ENCODE measurements around the gene IL18RAP. TPM values are rescaled to one million over a fixed set of nuclear protein-coding genes. Genes with fewer than 3 reads are reported as not detected.

The IL18RAP gene, protein sequence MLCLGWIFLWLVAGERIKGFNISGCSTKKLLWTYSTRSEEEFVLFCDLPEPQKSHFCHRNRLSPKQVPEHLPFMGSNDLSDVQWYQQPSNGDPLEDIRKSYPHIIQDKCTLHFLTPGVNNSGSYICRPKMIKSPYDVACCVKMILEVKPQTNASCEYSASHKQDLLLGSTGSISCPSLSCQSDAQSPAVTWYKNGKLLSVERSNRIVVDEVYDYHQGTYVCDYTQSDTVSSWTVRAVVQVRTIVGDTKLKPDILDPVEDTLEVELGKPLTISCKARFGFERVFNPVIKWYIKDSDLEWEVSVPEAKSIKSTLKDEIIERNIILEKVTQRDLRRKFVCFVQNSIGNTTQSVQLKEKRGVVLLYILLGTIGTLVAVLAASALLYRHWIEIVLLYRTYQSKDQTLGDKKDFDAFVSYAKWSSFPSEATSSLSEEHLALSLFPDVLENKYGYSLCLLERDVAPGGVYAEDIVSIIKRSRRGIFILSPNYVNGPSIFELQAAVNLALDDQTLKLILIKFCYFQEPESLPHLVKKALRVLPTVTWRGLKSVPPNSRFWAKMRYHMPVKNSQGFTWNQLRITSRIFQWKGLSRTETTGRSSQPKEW
- polyA plus RNA-seq (2012; ENCODE audit: insufficient read depth, insufficient read length), result not detected

DNA sequence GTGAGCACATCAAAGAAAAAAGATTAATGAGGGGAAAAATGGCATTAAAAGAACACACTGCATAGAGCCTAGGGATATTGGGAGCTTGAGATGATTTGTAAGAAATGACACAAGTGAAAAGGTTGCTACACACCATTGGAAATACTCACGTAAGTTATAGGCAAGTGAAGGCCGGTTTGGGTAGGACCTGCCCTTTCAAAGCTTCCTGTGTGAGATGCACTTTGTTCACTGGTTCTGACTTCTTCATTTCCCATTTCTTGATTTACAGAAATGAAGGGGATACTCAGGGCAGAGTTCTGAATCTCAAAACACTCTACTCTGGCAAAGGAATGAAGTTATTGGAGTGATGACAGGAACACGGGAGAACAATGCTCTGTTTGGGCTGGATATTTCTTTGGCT, at the start of gene IL18RAP:
Gene IL18RAP, plus strand, starts transcription at position 251 of the 400 bp plus-strand sequence. Its CDS starts 118 bp downstream, at position 369.
- no peak for DNase-seq (ENCODE audit: low read depth, low spot score)
- no peak within 1 kb of the TSS for H3K4me3 ChIP-seq (ENCODE audit: low read length)

- DNase-seq (ENCODE audit: low read depth, low spot score), result no peak
Measured at GRCh38 chr2:102376052-102376591, 46.8 kb upstream of the IL18RAP start.

DNA sequence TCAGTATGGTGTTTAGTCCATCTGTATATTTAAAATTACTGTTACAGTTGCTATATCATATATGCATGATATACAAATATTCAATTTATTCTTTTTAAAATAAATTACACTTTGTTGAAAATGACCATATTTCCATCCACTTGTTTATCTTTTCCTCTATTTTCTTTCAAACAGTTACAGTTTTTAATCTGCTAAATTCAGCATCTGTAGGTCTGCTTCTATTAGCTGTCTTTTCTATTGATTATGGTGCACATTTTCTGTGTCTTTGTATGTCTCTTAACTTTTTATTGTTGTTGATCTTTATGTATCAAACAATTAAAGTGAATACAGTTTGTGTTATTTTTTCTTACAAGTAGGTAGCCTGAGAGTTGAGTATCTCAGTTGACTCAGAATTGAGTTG, 39.2 kb upstream of the IL18RAP start:
- H3K4me3 ChIP-seq (ENCODE audit: low read length), result no peak overlapping the region

More at GRCh38 chr2:102376052-102376591, 46.8 kb upstream of the IL18RAP start:
- no peak overlapping the region for H3K4me3 ChIP-seq (ENCODE audit: low read length)

GRCh38 chr2:102385522-102385921, 37.4 kb upstream of the IL18RAP start:
- no peak overlapping the region for H3K4me3 ChIP-seq (ENCODE audit: low read length)
- no peak for DNase-seq (ENCODE audit: low read depth, low spot score)

More for the DNA sequence above, 39.2 kb upstream of the IL18RAP start:
- no peak for DNase-seq (ENCODE audit: low read depth, low spot score)

DNA sequence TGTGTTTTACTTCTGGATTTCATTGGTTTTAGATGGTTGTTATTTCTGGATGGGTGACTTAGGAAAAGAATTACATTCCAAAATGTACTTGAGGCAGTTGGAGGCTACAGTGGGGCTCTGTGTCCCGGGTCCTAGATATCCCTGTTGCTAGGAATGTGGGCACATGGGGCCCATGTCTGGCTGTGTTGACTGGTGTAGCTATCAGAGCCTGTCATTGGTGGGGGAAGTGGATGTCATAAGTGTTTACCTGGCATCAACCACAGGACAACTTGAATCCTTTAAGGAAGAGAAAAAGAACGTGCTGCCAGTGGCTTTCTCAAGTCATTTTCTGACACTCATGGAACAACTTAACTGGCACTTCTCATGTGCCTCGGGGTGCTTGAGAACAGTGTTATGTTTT, 37.0 kb upstream of the IL18RAP start:
- no peak for DNase-seq (ENCODE audit: low read depth, low spot score)

DNA sequence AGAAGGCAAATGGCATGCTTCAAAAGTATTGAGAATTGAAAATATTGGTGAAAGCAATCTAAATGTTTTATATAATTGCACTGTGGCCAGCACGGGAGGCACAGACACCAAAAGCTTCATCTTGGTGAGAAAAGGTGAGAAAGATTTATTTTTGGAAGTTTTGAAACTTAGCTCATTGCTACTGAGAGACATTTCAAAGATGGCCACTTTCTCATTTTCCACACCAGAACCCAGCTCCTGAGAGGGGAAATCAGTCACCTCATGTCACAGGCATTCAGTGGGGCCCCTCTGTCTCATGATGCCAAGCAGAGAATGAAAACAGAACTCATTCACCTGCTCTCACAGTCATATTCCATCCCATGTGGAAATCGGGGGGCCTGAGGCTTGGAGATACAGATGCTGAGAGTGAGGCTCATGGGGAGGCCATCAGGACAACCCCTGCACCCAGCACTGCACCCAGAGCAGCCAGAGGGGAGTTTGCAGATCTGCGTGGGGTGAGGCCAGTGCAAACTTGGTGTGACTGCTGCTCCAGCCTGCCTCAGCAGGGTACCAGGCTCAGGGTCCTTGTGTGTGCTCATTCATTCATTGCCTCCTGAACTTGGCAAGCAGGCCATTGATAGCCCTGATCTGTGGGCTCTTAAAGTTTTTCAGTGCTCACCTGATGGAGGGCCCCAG, 36.0 kb upstream of the IL18RAP start:
- no peak for DNase-seq (ENCODE audit: low read depth, low spot score)
- H3K4me3 ChIP-seq (ENCODE audit: low read length), result no peak overlapping the region

More for the DNA sequence above, 37.0 kb upstream of the IL18RAP start:
- H3K4me3 ChIP-seq (ENCODE audit: low read length), result no peak overlapping the region

DNA sequence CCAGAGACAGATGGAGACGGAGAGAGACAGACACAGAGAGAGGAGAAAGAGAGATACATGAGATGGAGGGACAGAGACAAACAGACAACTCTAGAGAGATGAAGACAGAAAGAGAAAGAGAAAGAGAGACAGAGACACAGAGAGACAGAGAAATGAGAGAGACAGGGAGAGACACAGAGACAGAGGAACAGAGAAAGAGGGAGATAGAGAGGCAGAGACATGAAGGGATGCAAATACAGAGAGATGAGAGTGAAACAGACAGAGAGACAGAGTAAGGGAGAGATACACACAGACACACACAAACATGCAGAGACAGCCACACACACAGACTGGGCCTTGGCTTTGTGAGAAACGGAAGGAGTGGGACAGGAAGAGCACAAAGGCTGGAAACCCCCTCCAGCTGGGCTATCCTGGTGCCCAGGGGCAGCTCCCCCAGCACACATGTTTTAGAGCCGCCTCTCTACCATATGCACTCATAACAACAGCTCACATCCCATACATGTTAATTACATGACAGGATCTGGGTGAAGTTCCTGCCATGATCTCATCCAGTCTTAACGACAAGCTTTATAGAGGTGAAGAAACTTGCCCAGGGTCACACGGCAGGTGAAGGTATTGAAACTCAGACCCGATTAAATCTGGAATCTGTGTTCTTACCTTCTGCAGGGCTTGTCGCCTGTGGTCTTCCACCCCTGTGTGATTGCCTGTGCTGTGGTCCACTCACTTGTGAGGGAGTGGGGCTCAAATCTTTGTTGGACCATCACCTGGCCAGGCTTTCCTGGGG, 35.0 kb upstream of the IL18RAP start:
- DNase-seq (ENCODE audit: low read depth, low spot score), result no peak
- no peak overlapping the region for H3K4me3 ChIP-seq (ENCODE audit: low read length)

DNA sequence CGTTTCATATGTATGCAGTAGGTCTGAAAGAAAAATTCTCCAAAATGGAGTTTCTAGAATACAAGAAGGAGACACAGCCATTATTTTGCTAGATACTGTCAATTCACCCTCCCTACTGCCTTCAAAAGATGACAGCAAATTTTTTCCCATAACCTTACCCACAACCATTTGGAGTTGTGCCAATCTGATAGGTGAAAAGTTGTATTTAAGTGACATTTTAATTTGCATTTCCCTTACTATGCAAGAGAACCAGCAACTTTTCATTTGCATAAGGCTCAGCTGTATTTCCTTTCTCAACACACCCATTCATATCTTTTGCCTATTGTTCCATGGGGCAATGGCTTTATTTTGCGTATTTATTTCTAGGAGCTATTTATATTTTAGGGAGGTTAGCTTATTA, 31.4 kb upstream of the IL18RAP start:
- DNase-seq (ENCODE audit: low read depth, low spot score), result peak; percentile 51
- no peak overlapping the region for H3K4me3 ChIP-seq (ENCODE audit: low read length)

- H3K4me3 ChIP-seq (ENCODE audit: low read length), result no peak overlapping the region
- no peak for DNase-seq (ENCODE audit: low read depth, low spot score)
Measured at GRCh38 chr2:102392096-102392495, 30.9 kb upstream of the IL18RAP start.

- no peak overlapping the region for H3K4me3 ChIP-seq (ENCODE audit: low read length)
- no peak for DNase-seq (ENCODE audit: low read depth, low spot score)
Measured at GRCh38 chr2:102392942-102393341, 30.0 kb upstream of the IL18RAP start.

DNA sequence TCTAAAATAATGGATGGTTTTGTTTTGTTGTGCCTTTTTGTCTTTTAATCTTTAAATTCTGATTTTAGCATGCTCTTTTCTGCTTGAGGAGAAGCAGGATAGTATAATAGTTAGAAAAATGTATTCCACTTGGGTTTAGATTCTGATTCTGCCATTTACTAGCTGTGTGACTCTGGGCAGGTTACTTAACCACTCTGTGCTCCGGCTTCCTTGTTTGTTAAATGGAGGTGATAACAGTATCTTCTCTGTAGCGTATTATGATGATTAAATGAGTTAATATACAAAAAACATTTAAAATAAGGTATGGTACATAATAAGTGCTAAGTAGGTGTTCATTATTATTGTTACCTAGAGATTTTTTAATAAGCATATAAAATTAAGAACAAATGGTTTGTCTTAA, 26.9 kb upstream of the IL18RAP start:
- no peak for DNase-seq (ENCODE audit: low read depth, low spot score)

DNA sequence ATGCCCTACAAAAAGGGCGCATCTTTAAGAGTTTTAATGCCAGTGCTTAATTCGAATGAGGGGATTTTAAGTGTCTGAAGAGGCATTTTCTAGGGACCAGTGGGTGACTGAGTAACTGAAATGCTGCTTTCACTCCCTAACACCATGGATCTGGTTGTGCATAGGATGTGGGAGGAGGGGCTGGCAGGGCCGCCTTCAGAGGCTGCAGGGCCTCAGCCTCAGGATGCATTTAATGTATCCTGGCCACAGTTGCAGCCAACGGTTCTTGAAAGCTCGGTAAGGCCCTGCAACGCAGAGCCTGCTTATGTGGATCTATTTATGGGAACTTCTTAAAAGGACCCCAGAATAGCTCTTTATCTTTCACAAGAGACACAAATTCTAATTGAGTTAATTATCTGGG, 25.8 kb upstream of the IL18RAP start:
- DNase-seq (ENCODE audit: low read depth, low spot score), result no peak
- H3K4me3 ChIP-seq (ENCODE audit: low read length), result no peak overlapping the region

More for the DNA sequence above, 26.9 kb upstream of the IL18RAP start:
- H3K4me3 ChIP-seq (ENCODE audit: low read length), result no peak overlapping the region

GRCh38 chr2:102399499-102400141, 23.3 kb upstream of the IL18RAP start:
- DNase-seq (ENCODE audit: low read depth, low spot score), result no peak
- no peak overlapping the region for H3K4me3 ChIP-seq (ENCODE audit: low read length)

- no peak for DNase-seq (ENCODE audit: low read depth, low spot score)
Measured at GRCh38 chr2:102401456-102401855, 21.5 kb upstream of the IL18RAP start.

DNA sequence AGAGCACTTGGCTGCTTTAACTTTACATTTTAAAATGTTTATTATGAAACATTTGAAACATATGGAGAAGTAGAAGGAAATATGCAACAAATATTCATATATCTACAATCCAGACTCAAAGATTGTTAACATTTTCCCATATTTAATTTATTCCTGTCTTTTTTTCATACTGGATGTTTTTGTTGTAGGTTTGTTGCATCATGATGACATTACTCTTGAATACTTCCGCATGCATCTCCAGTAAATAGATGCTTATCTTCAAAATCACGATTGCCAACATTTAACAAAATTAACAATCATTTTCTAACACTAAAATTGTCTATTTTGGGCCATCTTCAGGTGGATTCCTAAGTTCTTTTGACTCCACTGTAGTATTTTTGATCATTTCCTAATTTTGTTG, 21.1 kb upstream of the IL18RAP start:
- no peak overlapping the region for H3K4me3 ChIP-seq (ENCODE audit: low read length)
- no peak for DNase-seq (ENCODE audit: low read depth, low spot score)

More at GRCh38 chr2:102401456-102401855, 21.5 kb upstream of the IL18RAP start:
- no peak overlapping the region for H3K4me3 ChIP-seq (ENCODE audit: low read length)

DNA sequence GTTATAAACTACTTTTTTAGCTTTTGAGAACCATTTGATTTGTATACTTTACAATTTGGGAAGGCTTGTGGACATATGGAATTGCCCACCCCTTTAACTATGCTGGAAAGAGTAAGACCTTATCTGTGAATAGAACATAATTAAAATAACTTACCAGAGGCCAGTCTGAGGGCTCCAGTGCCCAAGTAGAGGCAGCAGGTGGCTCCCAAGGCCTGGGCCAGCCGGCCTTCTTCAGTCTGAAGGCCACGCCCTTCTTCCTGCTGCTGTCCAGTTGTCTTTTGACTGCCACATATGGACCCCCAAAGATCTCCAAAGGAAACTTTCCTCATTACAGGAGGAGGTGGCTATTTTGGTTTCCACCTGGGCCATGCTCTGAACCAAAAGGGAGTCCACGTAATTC, 12.0 kb upstream of the IL18RAP start:
- no peak overlapping the region for H3K4me3 ChIP-seq (ENCODE audit: low read length)
- no peak for DNase-seq (ENCODE audit: low read depth, low spot score)

DNA sequence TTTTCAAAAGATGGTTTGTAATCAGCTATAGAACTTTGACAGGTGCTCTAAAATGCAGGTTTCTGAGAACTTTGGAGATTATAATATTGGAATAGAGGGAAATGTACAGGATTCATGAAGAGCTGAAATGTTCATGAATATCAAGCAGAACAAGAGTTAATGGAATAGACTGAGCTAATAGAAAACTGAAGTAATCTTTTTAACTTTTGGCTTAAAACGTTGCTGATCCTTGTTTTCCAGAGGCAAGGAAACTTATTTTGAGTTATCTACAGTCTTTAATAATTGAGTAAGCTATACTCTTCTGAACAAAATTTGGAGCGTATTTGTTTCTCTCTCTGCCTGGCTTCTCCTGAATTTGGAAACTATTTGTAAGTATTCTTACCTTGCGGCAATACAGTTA, 10.8 kb upstream of the IL18RAP start:
- DNase-seq (ENCODE audit: low read depth, low spot score), result no peak
- no peak overlapping the region for H3K4me3 ChIP-seq (ENCODE audit: low read length)

- no peak overlapping the region for H3K4me3 ChIP-seq (ENCODE audit: low read length)
- no peak for DNase-seq (ENCODE audit: low read depth, low spot score)
Measured at GRCh38 chr2:102417946-102418345, 5.0 kb upstream of the IL18RAP start.

Measured in Jurkat, Clone E6-1 (cell line).